Activated naive CD8-positive, alpha-beta T cell treated with anti-CD3 and anti-CD28 coated beads for 36 hours (primary cell): Measurements from ENCODE around the gene ZNF207. TPM values are rescaled to one million over a fixed set of nuclear protein-coding genes. Genes with fewer than 3 reads are reported as not detected.
"Not testable (repeated sequence)": the region's sequence is repeated elsewhere in the genome, so short reads cannot be mapped to it uniquely, and the experiment has no call there.

Experiments
- DNase-seq: peaks from one replicate; pipeline ENCODE4 v3.0.0; 2021
- H3K27ac Mint-ChIP-seq: one replicate; pipeline ENCODE4 v1.8.0; 2022; ENCODE audit warnings: mild to moderate bottlenecking, moderate library complexity, mixed read lengths
- H3K27me3 Mint-ChIP-seq: one replicate; pipeline ENCODE4 v1.8.0; 2022; ENCODE audit warnings: mild to moderate bottlenecking, mixed read lengths
- H3K36me3 Mint-ChIP-seq: one replicate; pipeline ENCODE4 v1.8.0; 2021; ENCODE audit warnings: mild to moderate bottlenecking, mixed read lengths
- H3K4me1 Mint-ChIP-seq: one replicate; pipeline ENCODE4 v1.8.0; 2021; ENCODE audit warnings: mixed read lengths
- H3K4me3 Mint-ChIP-seq: one replicate; pipeline ENCODE4 v1.8.0; 2022; ENCODE audit warnings: mild to moderate bottlenecking, moderate library complexity, mixed read lengths
- H3K9me3 Mint-ChIP-seq: one replicate; pipeline ENCODE4 v1.8.0; 2022; ENCODE audit warnings: mixed read lengths
- total RNA-seq, 2 experiments: library from RNA; stranded (reverse); gene quantifications; one replicate each; pipeline ENCODE4 v1.2.3, GENCODE V29; 2021

ZNF207 gene
- total RNA-seq, 2 experiments from 2014 or later = 210 to 214 TPM

GRCh38 chr17:32388613-32389459 is 38.9 kb downstream of the ZNF207 start:
- DNase-seq = no peak
- Mint-ChIP-seq H3K36me3 (peaks cover 4% of the 10 kb centered on the region), H3K9me3 (no peaks in the 10 kb centered on the region), H3K27ac (no peak overlapping the region), H3K4me1 (peaks cover 2% of the 10 kb centered on the region), H3K27me3 (no peaks in the 10 kb centered on the region), H3K4me3 (no peak overlapping the region)

DNA sequence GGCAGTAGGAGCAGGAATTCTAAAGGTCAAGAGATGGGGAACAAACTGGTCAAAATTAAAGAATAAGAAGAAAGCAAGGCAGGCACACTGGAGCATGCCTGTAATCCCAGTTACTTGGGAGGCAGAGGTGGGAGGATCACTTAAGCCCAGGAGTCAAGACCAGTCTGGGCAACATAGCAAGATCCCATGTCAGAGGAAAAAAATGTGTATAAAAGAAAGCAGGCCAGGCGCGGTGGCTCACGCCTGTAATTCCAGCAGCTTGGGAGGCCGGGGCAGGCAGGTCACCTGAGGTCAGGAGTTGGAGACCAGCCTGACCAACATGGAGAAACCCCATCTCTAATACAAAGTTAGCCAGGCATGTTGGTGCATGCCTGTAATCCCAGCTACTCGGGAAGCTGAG is 43.9 kb downstream of the ZNF207 start:
- Mint-ChIP-seq H3K27ac (no peak overlapping the region), H3K27me3 (no peaks in the 10 kb centered on the region), H3K4me1 (no peaks in the 10 kb centered on the region), H3K4me3 (no peak overlapping the region), H3K36me3 (peaks cover 9% of the 10 kb centered on the region), H3K9me3 (no peaks in the 10 kb centered on the region)
- no peak for DNase-seq

DNA sequence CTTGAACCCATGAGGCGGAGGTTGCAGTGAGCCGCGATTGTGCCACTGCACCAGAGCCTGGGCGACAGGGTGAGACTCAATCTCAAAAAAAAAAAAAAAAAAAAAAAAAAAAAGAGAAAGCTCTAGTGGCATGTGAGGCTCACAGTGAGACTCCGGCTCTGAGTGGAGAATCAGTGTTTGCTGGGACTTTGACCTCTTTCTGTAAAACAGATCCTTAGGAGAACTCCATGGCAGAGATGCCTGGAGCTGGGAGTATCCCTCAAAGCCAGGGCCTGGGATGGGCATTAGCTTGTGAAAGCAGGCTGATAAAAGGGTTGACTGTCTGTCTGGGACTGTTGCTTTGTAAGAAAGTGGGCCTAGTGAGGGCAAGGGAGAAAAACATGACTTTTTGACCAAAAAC is 46.4 kb downstream of the ZNF207 start:
- Mint-ChIP-seq H3K27ac (no peak overlapping the region), H3K4me3 (no peak overlapping the region), H3K36me3 (peaks cover 9% of the 10 kb centered on the region), H3K27me3 (no peaks in the 10 kb centered on the region), H3K9me3 (no peaks in the 10 kb centered on the region), H3K4me1 (no peaks in the 10 kb centered on the region)
- no peak for DNase-seq

DNA sequence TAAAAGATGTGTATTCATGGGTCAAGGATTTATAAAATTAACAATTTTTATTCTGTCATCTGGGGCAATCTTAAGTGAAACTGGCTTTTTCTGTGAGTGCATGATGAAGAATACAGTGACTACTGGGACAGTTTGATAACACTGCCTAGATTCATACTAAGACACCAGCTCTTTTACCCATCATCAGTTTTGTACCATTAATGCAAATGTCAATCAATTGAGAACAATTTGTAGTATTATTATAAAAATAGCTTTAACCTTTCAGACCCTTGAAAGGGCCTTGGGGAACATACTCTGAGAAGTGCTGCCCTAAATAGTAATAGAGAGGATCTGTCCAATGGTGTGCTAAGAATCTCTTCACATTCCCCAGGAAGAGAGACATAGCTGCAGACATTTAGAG is 49.0 kb downstream of the ZNF207 start:
- H3K27me3 Mint-ChIP-seq = no peaks in the 10 kb centered on the region
- no peak overlapping the region for H3K4me3 Mint-ChIP-seq
- peaks cover 4% of the 10 kb centered on the region for H3K36me3 Mint-ChIP-seq
- H3K4me1 Mint-ChIP-seq = peaks cover 3% of the 10 kb centered on the region
- H3K27ac Mint-ChIP-seq = no peak overlapping the region
- no peaks in the 10 kb centered on the region for H3K9me3 Mint-ChIP-seq
- DNase-seq = no peak

- H3K36me3 Mint-ChIP-seq, H3K27ac Mint-ChIP-seq, H3K27me3 Mint-ChIP-seq, H3K4me1 Mint-ChIP-seq, H3K9me3 Mint-ChIP-seq, DNase-seq, H3K4me3 Mint-ChIP-seq: not testable (repeated sequence)
Observed at GRCh38 chr17:32410085-32410484, 60.1 kb downstream of the ZNF207 start.

DNA sequence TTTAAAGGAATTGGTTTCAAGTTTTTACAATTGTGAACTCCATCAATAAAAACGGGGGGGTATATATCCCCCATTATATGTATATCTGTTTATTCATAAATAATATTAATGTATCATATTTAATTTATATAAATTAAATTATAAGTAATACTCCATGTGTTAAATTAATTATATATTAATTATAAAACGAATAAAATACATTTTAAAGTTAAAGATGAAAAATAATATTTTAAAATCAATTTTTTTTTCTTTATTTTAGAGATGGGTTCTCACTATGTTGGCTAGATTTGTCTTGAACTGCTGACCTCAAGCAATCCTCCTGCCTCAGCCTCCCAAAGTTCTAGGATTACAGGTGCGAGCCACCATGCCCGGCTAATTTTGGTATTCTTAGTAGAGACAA is 76.9 kb downstream of the ZNF207 start:
- Mint-ChIP-seq H3K9me3 (peaks cover 10% of the 10 kb centered on the region), H3K27me3 (no peaks in the 10 kb centered on the region), H3K36me3 (peaks cover 7% of the 10 kb centered on the region), H3K4me1 (no peaks in the 10 kb centered on the region), H3K4me3 (no peak overlapping the region), H3K27ac (no peak overlapping the region)
- no peak for DNase-seq

DNA sequence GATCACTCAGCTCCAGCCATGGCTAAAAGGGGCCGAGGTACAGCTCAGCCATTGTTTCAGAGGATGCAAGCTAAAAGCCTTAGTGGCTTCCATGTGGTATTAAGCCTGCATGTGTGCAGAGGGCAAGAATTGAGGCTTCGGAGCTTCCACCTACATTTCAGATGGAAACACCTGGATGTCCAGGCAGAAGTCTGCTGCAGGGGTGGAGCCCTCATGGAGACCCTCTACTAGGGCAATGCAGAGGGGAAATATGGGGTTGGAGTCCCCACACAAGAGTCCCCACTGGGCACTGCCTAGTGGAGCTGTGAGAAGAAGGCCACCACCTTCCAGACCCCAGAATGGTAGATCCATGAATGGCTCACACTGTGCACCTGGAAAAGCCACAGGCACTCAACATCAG is 79.6 kb downstream of the ZNF207 start:
- H3K9me3 Mint-ChIP-seq = peaks cover 10% of the 10 kb centered on the region
- no peaks in the 10 kb centered on the region for H3K27me3 Mint-ChIP-seq
- DNase-seq = no peak
- H3K4me1 Mint-ChIP-seq = no peaks in the 10 kb centered on the region
- no peak overlapping the region for H3K27ac Mint-ChIP-seq
- H3K36me3 Mint-ChIP-seq = peaks cover 7% of the 10 kb centered on the region
- H3K4me3 Mint-ChIP-seq = no peak overlapping the region

Other genes starting within 250 kb of the ZNF207 start
- 10 to 100 TPM; 22.8 to 22.9 TPM for gene RHOT1, start 207.7 kb upstream of the ZNF207 start, total RNA-seq
- gene RHBDL3, start 84.3 kb upstream of the ZNF207 start, total RNA-seq = under 1 TPM in 1 of 2 experiments, not detected in 1; 0.06 TPM
- gene C17orf75, start 8.0 kb upstream of the ZNF207 start, total RNA-seq = 10 to 100 TPM; 31.0 to 36.7 TPM
- 100 to 1,000 TPM; 147 to 157 TPM for gene PSMD11, start 94.4 kb downstream of the ZNF207 start, total RNA-seq
- gene CDK5R1, start 136.8 kb downstream of the ZNF207 start, total RNA-seq = 1 to 10 TPM; 9.7 to 9.9 TPM